ENCODE data around the gene FRZB.

DNA sequence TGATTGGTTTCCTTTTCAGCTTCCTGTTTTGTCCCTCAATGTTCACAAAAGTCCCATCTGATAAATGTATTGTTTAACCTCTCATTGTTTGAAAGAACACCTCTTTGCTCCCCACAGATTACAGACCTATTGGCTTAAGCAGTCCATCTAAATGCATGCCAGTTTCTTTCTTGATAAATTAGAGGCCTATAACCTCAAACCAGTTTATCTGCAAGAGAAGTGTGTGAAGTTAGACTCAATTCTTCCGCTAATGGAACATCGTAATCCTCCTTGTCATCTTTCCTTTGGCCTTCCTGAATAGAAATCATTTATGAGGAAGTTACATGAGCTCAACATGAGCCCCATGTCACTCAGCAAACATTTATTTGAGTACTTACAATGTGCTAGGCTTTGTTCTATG is 74.0 kb downstream of the FRZB start:
- no peak for TF ChIP-seq POLR2A (IDR thresholded peaks at IDR 0.05)
- TF ChIP-seq, protein P1, sequence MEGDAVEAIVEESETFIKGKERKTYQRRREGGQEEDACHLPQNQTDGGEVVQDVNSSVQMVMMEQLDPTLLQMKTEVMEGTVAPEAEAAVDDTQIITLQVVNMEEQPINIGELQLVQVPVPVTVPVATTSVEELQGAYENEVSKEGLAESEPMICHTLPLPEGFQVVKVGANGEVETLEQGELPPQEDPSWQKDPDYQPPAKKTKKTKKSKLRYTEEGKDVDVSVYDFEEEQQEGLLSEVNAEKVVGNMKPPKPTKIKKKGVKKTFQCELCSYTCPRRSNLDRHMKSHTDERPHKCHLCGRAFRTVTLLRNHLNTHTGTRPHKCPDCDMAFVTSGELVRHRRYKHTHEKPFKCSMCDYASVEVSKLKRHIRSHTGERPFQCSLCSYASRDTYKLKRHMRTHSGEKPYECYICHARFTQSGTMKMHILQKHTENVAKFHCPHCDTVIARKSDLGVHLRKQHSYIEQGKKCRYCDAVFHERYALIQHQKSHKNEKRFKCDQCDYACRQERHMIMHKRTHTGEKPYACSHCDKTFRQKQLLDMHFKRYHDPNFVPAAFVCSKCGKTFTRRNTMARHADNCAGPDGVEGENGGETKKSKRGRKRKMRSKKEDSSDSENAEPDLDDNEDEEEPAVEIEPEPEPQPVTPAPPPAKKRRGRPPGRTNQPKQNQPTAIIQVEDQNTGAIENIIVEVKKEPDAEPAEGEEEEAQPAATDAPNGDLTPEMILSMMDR (IDR thresholded peaks at IDR 0.05) = no peak
